ENCODE data around the gene SERTAD3. TPM values are rescaled to one million over a fixed set of nuclear protein-coding genes. Genes with fewer than 3 reads are reported as not detected.
A peak's percentile ranks its signal among the peaks of the same experiment; 100 is the strongest.

Gene SERTAD3
- total RNA-seq, 4 donors from 2014 or later = 1.0 to 81.5 (median 44.7) TPM

- H3K27ac ChIP-seq = no peak overlapping the region
- DNase-seq = no peak
- H3K27me3 ChIP-seq = no peaks in the 10 kb centered on the region
- no peak overlapping the region for H3K4me3 ChIP-seq
- H3K9me3 ChIP-seq = no peaks in the 10 kb centered on the region
- intact Hi-C loops (cut with DNase I; ENCODE audit: low total_unique reads) = no loop called here
- no peak for TF ChIP-seq CTCF (IDR thresholded peaks at IDR 0.05)
- no peak for TF ChIP-seq POLR2A (IDR thresholded peaks at IDR 0.05)
- peaks cover 0 to 18% of the 10 kb centered on the region in 2 donors for H3K4me1 ChIP-seq
- no peaks in the 10 kb centered on the region for H3K36me3 ChIP-seq
These were observed 25.0 kb downstream of the SERTAD3 start for GRCh38 chr19:40419066-40419612.

- Histone ChIP-seq H3K4me1 (peaks cover 0 to 17% of the 10 kb centered on the region in 2 donors), H3K4me3 (no peak overlapping the region), H3K9me3 (no peaks in the 10 kb centered on the region), H3K36me3 (no peaks in the 10 kb centered on the region), H3K27me3 (no peaks in the 10 kb centered on the region), H3K27ac (peak overlapping the region; percentile 72 to 79)
- no peak for TF ChIP-seq CTCF (IDR thresholded peaks at IDR 0.05)
- TF ChIP-seq POLR2A (IDR thresholded peaks at IDR 0.05) = no peak
- intact Hi-C loops (cut with DNase I; ENCODE audit: low total_unique reads) = no loop called here
- DNase-seq = no peak
These were observed 26.1 kb downstream of the SERTAD3 start for GRCh38 chr19:40418040-40418439.

GRCh38 chr19:40417643-40417981, 26.5 kb downstream of the SERTAD3 start:
- Histone ChIP-seq H3K4me1 (peaks cover 0 to 13% of the 10 kb centered on the region in 2 donors), H3K36me3 (no peaks in the 10 kb centered on the region), H3K27me3 (no peaks in the 10 kb centered on the region), H3K9me3 (no peaks in the 10 kb centered on the region), H3K27ac (peak overlapping the region; percentile 72 to 79), H3K4me3 (no peak overlapping the region)
- intact Hi-C loops (cut with DNase I; ENCODE audit: low total_unique reads) = no loop called here
- no peak for DNase-seq
- TF ChIP-seq CTCF (IDR thresholded peaks at IDR 0.05) (no peak), POLR2A (IDR thresholded peaks at IDR 0.05) (no peak)

GRCh38 chr19:40416918-40417642, 27.1 kb downstream of the SERTAD3 start:
- TF ChIP-seq CTCF (IDR thresholded peaks at IDR 0.05) (no peak), POLR2A (IDR thresholded peaks at IDR 0.05) (peak in 1 of 2 donors; percentile 36)
- DNase-seq = no peak
- no peaks in the 10 kb centered on the region for H3K36me3 ChIP-seq
- peaks cover 0 to 7% of the 10 kb centered on the region in 2 donors for H3K4me1 ChIP-seq
- intact Hi-C loops (cut with DNase I; ENCODE audit: low total_unique reads) = no loop called here
- no peaks in the 10 kb centered on the region for H3K27me3 ChIP-seq
- no peak overlapping the region for H3K4me3 ChIP-seq
- H3K9me3 ChIP-seq = no peaks in the 10 kb centered on the region
- peak overlapping the region; percentile 72 to 79 for H3K27ac ChIP-seq

- intact Hi-C loops (cut with DNase I; ENCODE audit: low total_unique reads) = no loop called here
- no peak for DNase-seq
- no peaks in the 10 kb centered on the region for H3K27me3 ChIP-seq
- H3K27ac ChIP-seq = no peak overlapping the region
- H3K4me1 ChIP-seq = no peaks in the 10 kb centered on the region
- TF ChIP-seq CTCF (IDR thresholded peaks at IDR 0.05) (no peak), POLR2A (IDR thresholded peaks at IDR 0.05) (no peak)
- no peaks in the 10 kb centered on the region for H3K36me3 ChIP-seq
- H3K9me3 ChIP-seq = no peaks in the 10 kb centered on the region
- no peak overlapping the region for H3K4me3 ChIP-seq
These were observed 28.4 kb downstream of the SERTAD3 start for GRCh38 chr19:40415768-40416167.
